ENCODE measurements around the gene UGP2.

UGP2 gene

DNA sequence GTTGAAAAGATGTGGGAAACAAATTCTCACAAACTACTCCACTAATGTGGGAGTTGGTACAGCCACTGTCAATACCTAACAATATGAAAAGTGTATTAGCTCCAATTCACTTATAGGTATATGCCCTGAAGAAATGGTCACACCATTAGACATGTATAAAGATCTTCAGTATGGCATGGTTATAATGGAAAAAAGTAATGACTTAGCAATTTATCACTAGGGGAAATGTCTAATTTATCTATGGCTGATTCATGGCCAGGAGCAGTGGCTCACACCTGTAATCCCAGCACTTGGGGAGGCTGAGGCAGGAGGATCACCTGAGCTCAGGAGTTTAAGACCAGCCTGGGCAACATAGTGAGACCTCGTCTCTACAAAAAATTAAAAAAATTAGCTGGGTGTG is 52.5 kb downstream of the UGP2 start:
- DNase-seq (ENCODE audit: low read depth in 1 of 2, low spot score in 1 of 2), result no peak
- TF ChIP-seq REST (IDR thresholded peaks at IDR 0.05; ENCODE audit: insufficient replicate concordance, low read depth), result no peak
- no peak for TF ChIP-seq GABPA (IDR thresholded peaks at IDR 0.05; ENCODE audit: low read depth)
- no peak for TF ChIP-seq POLR2AphosphoS5 (IDR thresholded peaks at IDR 0.05; ENCODE audit: low read depth)
- TF ChIP-seq, protein P1, sequence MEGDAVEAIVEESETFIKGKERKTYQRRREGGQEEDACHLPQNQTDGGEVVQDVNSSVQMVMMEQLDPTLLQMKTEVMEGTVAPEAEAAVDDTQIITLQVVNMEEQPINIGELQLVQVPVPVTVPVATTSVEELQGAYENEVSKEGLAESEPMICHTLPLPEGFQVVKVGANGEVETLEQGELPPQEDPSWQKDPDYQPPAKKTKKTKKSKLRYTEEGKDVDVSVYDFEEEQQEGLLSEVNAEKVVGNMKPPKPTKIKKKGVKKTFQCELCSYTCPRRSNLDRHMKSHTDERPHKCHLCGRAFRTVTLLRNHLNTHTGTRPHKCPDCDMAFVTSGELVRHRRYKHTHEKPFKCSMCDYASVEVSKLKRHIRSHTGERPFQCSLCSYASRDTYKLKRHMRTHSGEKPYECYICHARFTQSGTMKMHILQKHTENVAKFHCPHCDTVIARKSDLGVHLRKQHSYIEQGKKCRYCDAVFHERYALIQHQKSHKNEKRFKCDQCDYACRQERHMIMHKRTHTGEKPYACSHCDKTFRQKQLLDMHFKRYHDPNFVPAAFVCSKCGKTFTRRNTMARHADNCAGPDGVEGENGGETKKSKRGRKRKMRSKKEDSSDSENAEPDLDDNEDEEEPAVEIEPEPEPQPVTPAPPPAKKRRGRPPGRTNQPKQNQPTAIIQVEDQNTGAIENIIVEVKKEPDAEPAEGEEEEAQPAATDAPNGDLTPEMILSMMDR (IDR thresholded peaks at IDR 0.05; ENCODE audit: insufficient read depth, low read length), result no peak
- TF ChIP-seq SPI1 (IDR thresholded peaks at IDR 0.05; ENCODE audit: borderline replicate concordance, low read depth), result no peak

DNA sequence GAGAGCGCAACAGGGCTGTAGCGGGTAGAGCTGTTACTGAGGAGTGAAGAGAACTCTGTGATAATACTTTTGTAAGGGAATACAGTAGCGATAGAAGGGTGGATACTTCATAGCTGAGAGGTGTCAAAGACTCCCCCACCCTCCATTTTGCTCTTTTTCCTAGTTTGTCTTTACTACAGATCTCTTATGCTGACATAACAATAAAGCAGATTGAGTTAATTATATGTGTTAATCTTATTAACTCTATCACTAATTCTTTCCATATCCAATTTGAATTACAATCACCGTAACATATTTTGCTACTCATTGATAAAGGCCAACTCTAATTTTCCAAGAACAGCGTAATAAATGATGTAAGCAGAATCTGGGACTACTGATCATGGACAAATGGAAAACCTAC is 57.1 kb downstream of the UGP2 start:
- TF ChIP-seq GABPA (IDR thresholded peaks at IDR 0.05; ENCODE audit: low read depth), result no peak
- TF ChIP-seq POLR2AphosphoS5 (IDR thresholded peaks at IDR 0.05; ENCODE audit: low read depth), result no peak
- TF ChIP-seq REST (IDR thresholded peaks at IDR 0.05; ENCODE audit: insufficient replicate concordance, low read depth), result no peak
- no peak for TF ChIP-seq SPI1 (IDR thresholded peaks at IDR 0.05; ENCODE audit: borderline replicate concordance, low read depth)
- TF ChIP-seq, protein P1 (IDR thresholded peaks at IDR 0.05; ENCODE audit: insufficient read depth, low read length), result no peak
- Histone ChIP-seq H3K27me3 (ENCODE audit: insufficient read depth, poor library complexity, severe bottlenecking) (no peaks in the 10 kb centered on the region), H3K27ac (replicated peaks) (no peak overlapping the region), H3K4me3 (replicated peaks; ENCODE audit: insufficient read depth, low read length) (no peak overlapping the region)
- no peak for DNase-seq (ENCODE audit: low read depth in 1 of 2, low spot score in 1 of 2)

More for the DNA sequence above, 52.5 kb downstream of the UGP2 start:
- H3K4me3 ChIP-seq (replicated peaks; ENCODE audit: insufficient read depth, low read length), result no peak overlapping the region
- H3K27me3 ChIP-seq (ENCODE audit: insufficient read depth, poor library complexity, severe bottlenecking), result no peaks in the 10 kb centered on the region
- H3K27ac ChIP-seq (replicated peaks), result no peak overlapping the region

DNA sequence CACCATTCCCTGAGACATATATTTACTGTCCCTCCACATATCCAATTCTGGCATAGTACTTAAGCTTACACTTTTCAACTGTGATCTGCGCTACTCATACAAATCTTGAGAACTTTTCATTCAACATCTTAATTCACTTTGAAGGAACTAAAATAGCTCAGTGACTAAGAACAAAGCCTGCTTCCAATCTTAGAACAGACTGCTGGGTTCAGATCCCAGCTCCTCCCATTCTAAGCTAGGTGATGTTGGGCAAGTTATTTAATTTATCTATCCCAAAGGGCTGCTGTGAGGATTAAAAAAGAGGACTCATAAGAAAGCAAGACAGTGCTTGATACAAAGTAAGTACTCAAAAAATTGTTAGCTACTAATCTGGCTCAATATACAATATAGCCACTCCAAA is 57.9 kb downstream of the UGP2 start:
- Histone ChIP-seq H3K4me3 (replicated peaks; ENCODE audit: insufficient read depth, low read length) (no peak overlapping the region), H3K27me3 (ENCODE audit: insufficient read depth, poor library complexity, severe bottlenecking) (no peaks in the 10 kb centered on the region), H3K27ac (replicated peaks) (no peak overlapping the region)
- DNase-seq (ENCODE audit: low read depth in 1 of 2, low spot score in 1 of 2), result no peak
- TF ChIP-seq SPI1 (IDR thresholded peaks at IDR 0.05; ENCODE audit: borderline replicate concordance, low read depth), result no peak
- TF ChIP-seq REST (IDR thresholded peaks at IDR 0.05; ENCODE audit: insufficient replicate concordance, low read depth), result no peak
- TF ChIP-seq, protein P1 (IDR thresholded peaks at IDR 0.05; ENCODE audit: insufficient read depth, low read length), result no peak
- TF ChIP-seq GABPA (IDR thresholded peaks at IDR 0.05; ENCODE audit: low read depth), result no peak
- TF ChIP-seq POLR2AphosphoS5 (IDR thresholded peaks at IDR 0.05; ENCODE audit: low read depth), result no peak

All from HL-60 (cell line).